ENCODE data around the gene BRINP3.

The BRINP3 gene

GRCh38 chr1:190179817-190180216 is 297.8 kb downstream of the BRINP3 start:
- H3K9me3 ChIP-seq (ENCODE audit: control insufficient read depth, low read depth, low read length): no peaks in the 10 kb centered on the region
- no peaks in the 10 kb centered on the region for H3K4me1 ChIP-seq (ENCODE audit: control insufficient read depth, low read depth, low read length)
- H3K9ac ChIP-seq (ENCODE audit: low read length): no peak overlapping the region
- no peak overlapping the region for H3K4me3 ChIP-seq (ENCODE audit: low read length)
- no peaks in the 10 kb centered on the region for H3K36me3 ChIP-seq (ENCODE audit: control insufficient read depth, low read depth, low read length)
- H3K27me3 ChIP-seq (ENCODE audit: control insufficient read depth, insufficient read depth, low read length): no peaks in the 10 kb centered on the region
- no peak overlapping the region for H3K27ac ChIP-seq (ENCODE audit: low read length)

- Histone ChIP-seq H3K27ac (ENCODE audit: low read length) (no peak overlapping the region), H3K9me3 (ENCODE audit: control insufficient read depth, low read depth, low read length) (no peaks in the 10 kb centered on the region), H3K9ac (ENCODE audit: low read length) (no peak overlapping the region), H3K36me3 (ENCODE audit: control insufficient read depth, low read depth, low read length) (no peaks in the 10 kb centered on the region), H3K27me3 (ENCODE audit: control insufficient read depth, insufficient read depth, low read length) (no peaks in the 10 kb centered on the region), H3K4me3 (ENCODE audit: low read length) (no peak overlapping the region), H3K4me1 (ENCODE audit: control insufficient read depth, low read depth, low read length) (no peaks in the 10 kb centered on the region)
These were observed 298.8 kb downstream of the BRINP3 start for GRCh38 chr1:190178827-190179226.

- Histone ChIP-seq H3K27me3 (ENCODE audit: control insufficient read depth, insufficient read depth, low read length) (no peaks in the 10 kb centered on the region), H3K9ac (ENCODE audit: low read length) (no peak overlapping the region), H3K27ac (ENCODE audit: low read length) (no peak overlapping the region), H3K4me1 (ENCODE audit: control insufficient read depth, low read depth, low read length) (no peaks in the 10 kb centered on the region), H3K4me3 (ENCODE audit: low read length) (no peak overlapping the region), H3K36me3 (ENCODE audit: control insufficient read depth, low read depth, low read length) (no peaks in the 10 kb centered on the region), H3K9me3 (ENCODE audit: control insufficient read depth, low read depth, low read length) (no peaks in the 10 kb centered on the region)
These were observed 300.1 kb downstream of the BRINP3 start for GRCh38 chr1:190177555-190177954.

DNA sequence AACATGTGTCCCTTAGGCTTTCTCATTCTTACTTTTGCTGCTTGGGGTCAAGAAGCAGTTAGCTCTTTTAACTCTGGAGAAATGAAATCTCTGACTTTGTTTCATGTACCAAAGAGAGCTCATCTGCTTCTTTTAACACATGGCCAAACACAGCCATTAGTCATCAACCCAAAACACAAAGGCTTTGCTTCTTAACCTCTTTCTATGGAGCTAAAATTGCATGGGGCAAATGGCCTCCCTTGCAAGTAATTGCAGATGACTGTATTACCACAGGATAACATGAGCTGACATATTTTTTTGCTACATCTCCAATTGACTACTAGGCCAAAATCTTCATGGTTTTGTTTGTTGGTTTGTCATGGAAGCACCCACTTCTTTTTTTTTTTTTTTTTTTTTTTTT is 300.9 kb downstream of the BRINP3 start:
- H3K36me3 ChIP-seq (ENCODE audit: control insufficient read depth, low read depth, low read length): no peaks in the 10 kb centered on the region

DNA sequence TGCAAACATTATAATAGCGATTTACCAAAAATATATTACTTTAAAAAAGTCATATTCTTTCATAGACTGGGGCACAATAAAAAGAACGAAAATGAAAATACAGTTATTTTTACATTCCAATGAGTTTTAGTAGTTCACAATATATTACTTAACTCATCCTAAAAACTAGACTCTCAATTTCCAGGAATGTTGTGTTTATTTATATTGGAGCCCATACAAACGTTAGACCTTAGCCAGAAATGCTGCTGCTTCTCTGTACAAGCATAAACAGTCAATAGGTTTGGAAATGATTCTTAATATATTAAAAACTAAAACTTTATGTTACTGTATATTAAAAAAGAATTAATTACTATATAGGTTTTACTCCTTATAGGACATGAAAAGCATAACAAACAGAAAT is 302.3 kb downstream of the BRINP3 start:
- H3K27ac ChIP-seq (ENCODE audit: low read length): no peak overlapping the region
- no peaks in the 10 kb centered on the region for H3K27me3 ChIP-seq (ENCODE audit: control insufficient read depth, insufficient read depth, low read length)
- no peaks in the 10 kb centered on the region for H3K4me1 ChIP-seq (ENCODE audit: control insufficient read depth, low read depth, low read length)
- no peaks in the 10 kb centered on the region for H3K36me3 ChIP-seq (ENCODE audit: control insufficient read depth, low read depth, low read length)
- no peaks in the 10 kb centered on the region for H3K9me3 ChIP-seq (ENCODE audit: control insufficient read depth, low read depth, low read length)
- no peak overlapping the region for H3K4me3 ChIP-seq (ENCODE audit: low read length)
- no peak overlapping the region for H3K9ac ChIP-seq (ENCODE audit: low read length)

More for the DNA sequence above, 300.9 kb downstream of the BRINP3 start:
- no peak overlapping the region for H3K4me3 ChIP-seq (ENCODE audit: low read length)
- H3K9me3 ChIP-seq (ENCODE audit: control insufficient read depth, low read depth, low read length): no peaks in the 10 kb centered on the region
- H3K4me1 ChIP-seq (ENCODE audit: control insufficient read depth, low read depth, low read length): no peaks in the 10 kb centered on the region
- H3K9ac ChIP-seq (ENCODE audit: low read length): no peak overlapping the region
- no peak overlapping the region for H3K27ac ChIP-seq (ENCODE audit: low read length)
- H3K27me3 ChIP-seq (ENCODE audit: control insufficient read depth, insufficient read depth, low read length): no peaks in the 10 kb centered on the region

DNA sequence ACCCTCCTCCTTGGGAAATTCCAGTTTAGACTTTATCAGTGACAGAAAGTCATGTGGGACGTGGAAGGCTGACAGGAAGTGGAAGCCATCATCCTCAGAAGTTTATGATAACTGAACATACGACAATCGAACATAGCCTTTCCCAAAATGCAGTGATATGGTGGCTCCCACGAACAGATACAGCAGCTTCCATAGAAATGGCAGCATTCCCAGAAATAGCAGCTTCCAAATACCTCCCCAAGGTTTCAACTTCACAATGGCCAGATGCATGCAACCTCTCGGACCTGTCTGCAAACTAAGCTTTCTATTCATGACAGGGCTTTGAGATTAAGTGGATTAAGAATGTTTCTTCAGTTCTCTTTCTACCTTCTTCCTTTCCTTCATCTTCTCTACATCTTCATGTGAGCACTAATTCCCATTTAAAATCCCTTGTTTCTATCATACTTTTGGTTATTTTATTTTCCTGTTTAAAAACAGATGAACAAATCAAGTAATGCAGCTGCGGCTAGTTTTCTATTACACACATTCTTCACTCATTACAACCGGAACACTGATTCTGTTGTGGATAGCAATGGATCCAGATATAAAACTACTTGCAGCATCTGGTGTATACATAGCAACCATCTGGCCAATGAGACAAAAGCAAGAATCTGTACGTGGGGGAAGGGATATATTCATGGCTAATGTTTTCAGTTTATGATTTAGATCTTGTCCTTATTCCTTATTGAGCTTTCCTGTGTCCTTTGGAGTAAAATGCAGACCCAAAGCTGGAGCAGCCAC is 304.8 kb downstream of the BRINP3 start:
- H3K27me3 ChIP-seq (ENCODE audit: control insufficient read depth, insufficient read depth, low read length): no peaks in the 10 kb centered on the region
- H3K4me1 ChIP-seq (ENCODE audit: control insufficient read depth, low read depth, low read length): no peaks in the 10 kb centered on the region
- no peak overlapping the region for H3K9ac ChIP-seq (ENCODE audit: low read length)
- H3K9me3 ChIP-seq (ENCODE audit: control insufficient read depth, low read depth, low read length): no peaks in the 10 kb centered on the region
- no peak overlapping the region for H3K4me3 ChIP-seq (ENCODE audit: low read length)
- no peaks in the 10 kb centered on the region for H3K36me3 ChIP-seq (ENCODE audit: control insufficient read depth, low read depth, low read length)
- no peak overlapping the region for H3K27ac ChIP-seq (ENCODE audit: low read length)

DNA sequence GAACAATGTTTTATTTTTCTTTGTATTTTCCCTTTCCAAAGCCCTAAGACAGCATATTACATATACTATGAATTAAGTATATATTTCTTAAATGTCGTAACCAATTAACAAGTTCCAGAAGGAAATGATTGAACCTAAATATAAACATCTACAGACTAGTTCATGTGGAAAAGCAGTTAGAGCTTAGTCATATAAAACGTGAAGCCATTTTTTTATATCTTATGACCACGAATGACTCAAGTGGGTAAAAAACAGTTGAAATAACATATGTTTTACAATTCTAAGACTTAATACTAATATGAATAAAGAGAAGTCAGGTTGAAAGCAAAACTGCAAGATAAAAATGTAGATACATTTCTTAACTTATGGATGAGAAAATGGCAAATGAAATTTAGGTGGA is 307.3 kb downstream of the BRINP3 start:
- H3K9ac ChIP-seq (ENCODE audit: low read length): no peak overlapping the region
- no peak overlapping the region for H3K4me3 ChIP-seq (ENCODE audit: low read length)
- no peaks in the 10 kb centered on the region for H3K27me3 ChIP-seq (ENCODE audit: control insufficient read depth, insufficient read depth, low read length)
- H3K4me1 ChIP-seq (ENCODE audit: control insufficient read depth, low read depth, low read length): no peaks in the 10 kb centered on the region
- no peaks in the 10 kb centered on the region for H3K9me3 ChIP-seq (ENCODE audit: control insufficient read depth, low read depth, low read length)
- no peaks in the 10 kb centered on the region for H3K36me3 ChIP-seq (ENCODE audit: control insufficient read depth, low read depth, low read length)
- H3K27ac ChIP-seq (ENCODE audit: low read length): no peak overlapping the region

DNA sequence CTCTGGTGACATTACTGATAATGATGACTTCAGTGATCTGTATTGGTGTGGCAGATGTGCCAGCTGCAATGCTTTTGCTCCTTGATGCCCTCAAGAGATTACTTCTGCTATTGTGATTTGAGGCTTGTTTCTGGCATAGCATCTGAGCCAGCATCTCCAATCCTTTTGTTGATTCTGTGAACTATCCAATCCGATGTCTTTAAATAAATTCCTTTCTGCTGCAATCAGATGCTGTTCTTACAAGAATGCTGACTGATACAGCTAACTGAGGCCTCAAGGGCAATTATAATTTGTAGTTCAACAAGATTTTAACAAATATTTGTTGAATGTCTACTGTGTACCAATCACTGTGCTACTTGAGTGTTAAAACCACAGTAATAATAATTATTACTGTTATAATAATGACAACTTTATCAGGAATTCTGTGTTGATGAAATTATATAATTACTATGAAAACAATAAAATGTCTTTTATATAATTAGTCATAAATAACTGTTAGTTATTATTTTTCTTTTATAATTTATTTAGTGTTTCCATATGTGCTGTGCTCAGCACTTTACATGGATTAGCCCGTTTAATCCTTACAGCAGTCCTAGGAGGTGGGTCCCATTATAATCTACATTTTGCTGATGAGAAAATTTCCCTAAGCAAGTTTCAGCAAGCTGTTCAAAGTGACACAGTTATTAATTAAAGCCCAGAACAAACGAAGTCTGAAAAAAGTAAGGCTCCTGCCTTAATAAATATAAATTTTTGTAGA is 308.2 kb downstream of the BRINP3 start:
- Histone ChIP-seq H3K36me3 (ENCODE audit: control insufficient read depth, low read depth, low read length) (no peaks in the 10 kb centered on the region), H3K4me1 (ENCODE audit: control insufficient read depth, low read depth, low read length) (no peaks in the 10 kb centered on the region), H3K4me3 (ENCODE audit: low read length) (no peak overlapping the region), H3K9me3 (ENCODE audit: control insufficient read depth, low read depth, low read length) (no peaks in the 10 kb centered on the region), H3K27ac (ENCODE audit: low read length) (no peak overlapping the region), H3K9ac (ENCODE audit: low read length) (no peak overlapping the region), H3K27me3 (ENCODE audit: control insufficient read depth, insufficient read depth, low read length) (no peaks in the 10 kb centered on the region)

- Histone ChIP-seq H3K27ac (ENCODE audit: low read length) (no peak overlapping the region), H3K36me3 (ENCODE audit: control insufficient read depth, low read depth, low read length) (no peaks in the 10 kb centered on the region), H3K4me1 (ENCODE audit: control insufficient read depth, low read depth, low read length) (no peaks in the 10 kb centered on the region), H3K9me3 (ENCODE audit: control insufficient read depth, low read depth, low read length) (no peaks in the 10 kb centered on the region), H3K27me3 (ENCODE audit: control insufficient read depth, insufficient read depth, low read length) (no peaks in the 10 kb centered on the region), H3K4me3 (ENCODE audit: low read length) (no peak overlapping the region), H3K9ac (ENCODE audit: low read length) (no peak overlapping the region)
These were observed 308.8 kb downstream of the BRINP3 start for GRCh38 chr1:190168893-190169280.

DNA sequence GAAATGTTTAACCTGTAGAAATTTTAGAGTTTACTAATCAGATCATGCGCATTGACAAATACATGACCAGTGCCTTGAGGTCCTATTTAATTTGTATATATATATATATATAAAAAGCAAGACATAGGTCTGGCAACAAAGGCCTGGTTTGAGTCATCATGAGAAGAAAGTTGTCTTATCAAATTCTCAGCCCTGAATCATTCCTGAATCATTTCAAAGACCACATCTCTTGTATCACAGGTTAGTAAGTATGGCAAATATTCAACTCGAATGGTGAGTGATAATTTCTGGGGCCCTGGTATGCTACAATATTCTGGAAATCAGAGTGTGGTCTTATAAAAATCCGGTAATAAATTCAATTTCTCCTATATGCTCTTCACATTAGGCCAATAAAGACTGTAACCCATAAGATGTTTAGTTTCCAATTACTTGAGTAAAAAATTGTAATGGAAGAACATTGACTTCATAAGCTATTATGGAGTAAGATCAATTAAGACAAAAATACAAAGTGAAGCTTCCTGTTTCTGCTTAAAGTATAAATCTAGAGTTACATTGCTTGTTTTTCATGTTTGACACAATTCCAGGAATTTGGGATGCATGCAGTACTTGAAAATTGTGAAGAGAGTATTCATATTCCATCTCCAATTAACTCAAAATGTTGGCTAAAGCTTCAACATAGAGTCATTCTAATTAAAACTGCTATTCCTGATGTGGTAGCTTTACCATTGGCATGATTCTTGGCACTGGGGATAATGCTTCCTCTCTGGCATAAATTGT is 309.4 kb downstream of the BRINP3 start:
- no peak overlapping the region for H3K27ac ChIP-seq (ENCODE audit: low read length)
- H3K4me1 ChIP-seq (ENCODE audit: control insufficient read depth, low read depth, low read length): no peaks in the 10 kb centered on the region
- no peaks in the 10 kb centered on the region for H3K27me3 ChIP-seq (ENCODE audit: control insufficient read depth, insufficient read depth, low read length)

GRCh38 chr1:190159146-190159545 is 318.5 kb downstream of the BRINP3 start:
- no peaks in the 10 kb centered on the region for H3K27me3 ChIP-seq (ENCODE audit: control insufficient read depth, insufficient read depth, low read length)
- H3K9ac ChIP-seq (ENCODE audit: low read length): no peak overlapping the region
- no peaks in the 10 kb centered on the region for H3K9me3 ChIP-seq (ENCODE audit: control insufficient read depth, low read depth, low read length)
- H3K4me1 ChIP-seq (ENCODE audit: control insufficient read depth, low read depth, low read length): no peaks in the 10 kb centered on the region
- H3K36me3 ChIP-seq (ENCODE audit: control insufficient read depth, low read depth, low read length): no peaks in the 10 kb centered on the region
- no peak overlapping the region for H3K27ac ChIP-seq (ENCODE audit: low read length)
- no peak overlapping the region for H3K4me3 ChIP-seq (ENCODE audit: low read length)

More for the DNA sequence above, 309.4 kb downstream of the BRINP3 start:
- no peaks in the 10 kb centered on the region for H3K36me3 ChIP-seq (ENCODE audit: control insufficient read depth, low read depth, low read length)
- H3K9me3 ChIP-seq (ENCODE audit: control insufficient read depth, low read depth, low read length): no peaks in the 10 kb centered on the region
- no peak overlapping the region for H3K9ac ChIP-seq (ENCODE audit: low read length)
- no peak overlapping the region for H3K4me3 ChIP-seq (ENCODE audit: low read length)
